ENCODE data around the gene FKTN.
A peak's percentile ranks its signal among the peaks of the same experiment; 100 is the strongest.

FKTN gene

DNA sequence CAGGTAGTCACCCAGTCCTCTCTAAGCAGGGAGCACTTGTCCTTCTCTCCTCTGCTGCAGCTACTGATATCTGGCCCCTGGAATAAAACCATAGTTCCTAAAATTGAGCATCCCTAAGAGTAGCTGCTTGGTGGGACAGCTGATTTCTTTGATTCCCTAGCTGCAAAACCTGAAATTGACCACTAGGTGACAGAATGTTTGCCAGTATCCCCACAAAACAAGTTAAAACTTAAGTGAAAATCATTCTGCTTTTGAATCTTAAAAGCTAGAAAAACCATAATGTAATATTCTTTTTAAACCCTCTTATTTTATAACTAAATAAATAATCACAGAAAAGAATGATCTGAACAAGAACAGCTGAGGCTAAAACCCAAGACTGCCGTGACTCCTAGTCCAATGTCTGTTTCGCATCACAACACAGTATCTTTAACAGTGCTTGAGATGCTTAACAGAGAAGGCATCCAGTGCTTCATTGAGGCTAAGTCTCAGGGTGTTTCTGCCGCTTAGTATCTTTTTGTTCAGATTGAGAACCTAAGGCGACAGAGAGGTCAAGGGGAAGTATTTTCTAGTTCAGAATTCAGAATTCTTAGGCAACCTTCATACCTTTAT, 80.0 kb downstream of the FKTN start:
- Histone ChIP-seq H3K27me3 (ENCODE audit: control insufficient read depth in 1 of 2, insufficient read depth in 2 of 2, low read length in 2 of 2) (no peaks in the 10 kb centered on the region), H3K27ac (ENCODE audit: low read depth, low read length) (no peak overlapping the region), H3K36me3 (ENCODE audit: insufficient read depth, low read length) (peaks cover 18% of the 10 kb centered on the region), H3K9ac (ENCODE audit: low read length) (no peak overlapping the region), H3K4me3 (ENCODE audit: low read depth in 1 of 2, low read length in 2 of 2) (no peak overlapping the region), H3K9me3 (ENCODE audit: low read length) (no peaks in the 10 kb centered on the region), H3K4me1 (ENCODE audit: insufficient read depth, low read length) (no peaks in the 10 kb centered on the region)

GRCh38 chr9:105639936-105640335, 82.0 kb downstream of the FKTN start:
- Histone ChIP-seq H3K27ac (ENCODE audit: low read depth, low read length) (no peak overlapping the region), H3K4me3 (ENCODE audit: low read depth in 1 of 2, low read length in 2 of 2) (no peak overlapping the region), H3K4me1 (ENCODE audit: insufficient read depth, low read length) (no peaks in the 10 kb centered on the region), H3K36me3 (ENCODE audit: insufficient read depth, low read length) (peaks cover 12% of the 10 kb centered on the region), H3K27me3 (ENCODE audit: control insufficient read depth in 1 of 2, insufficient read depth in 2 of 2, low read length in 2 of 2) (no peaks in the 10 kb centered on the region), H3K9ac (ENCODE audit: low read length) (no peak overlapping the region), H3K9me3 (ENCODE audit: low read length) (no peaks in the 10 kb centered on the region)

DNA sequence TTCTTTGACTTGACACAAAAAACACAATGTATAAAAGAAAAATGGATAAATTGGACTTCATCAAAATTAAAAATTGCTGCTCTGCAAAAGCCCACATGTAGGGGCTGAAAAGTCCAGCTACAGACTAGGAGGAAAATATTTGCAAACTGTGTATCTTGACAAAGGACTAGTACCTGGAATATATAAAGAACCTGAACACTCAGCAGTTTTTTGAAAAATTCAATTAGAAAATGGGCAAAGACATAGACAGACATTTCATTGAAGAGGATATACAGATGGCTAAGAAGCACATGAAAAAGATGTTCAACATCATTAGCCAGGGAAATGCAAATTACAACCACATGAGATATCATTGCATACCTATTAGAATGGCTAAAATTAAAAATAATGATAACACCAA, 85.9 kb downstream of the FKTN start:
- H3K27me3 ChIP-seq (ENCODE audit: control insufficient read depth in 1 of 2, insufficient read depth in 2 of 2, low read length in 2 of 2), result no peaks in the 10 kb centered on the region
- H3K4me1 ChIP-seq (ENCODE audit: insufficient read depth, low read length), result no peaks in the 10 kb centered on the region
- H3K27ac ChIP-seq (ENCODE audit: low read depth, low read length), result no peak overlapping the region
- H3K9me3 ChIP-seq (ENCODE audit: low read length), result no peaks in the 10 kb centered on the region
- no peak overlapping the region for H3K9ac ChIP-seq (ENCODE audit: low read length)
- H3K4me3 ChIP-seq (ENCODE audit: low read depth in 1 of 2, low read length in 2 of 2), result no peak overlapping the region
- H3K36me3 ChIP-seq (ENCODE audit: insufficient read depth, low read length), result peaks cover 4% of the 10 kb centered on the region

DNA sequence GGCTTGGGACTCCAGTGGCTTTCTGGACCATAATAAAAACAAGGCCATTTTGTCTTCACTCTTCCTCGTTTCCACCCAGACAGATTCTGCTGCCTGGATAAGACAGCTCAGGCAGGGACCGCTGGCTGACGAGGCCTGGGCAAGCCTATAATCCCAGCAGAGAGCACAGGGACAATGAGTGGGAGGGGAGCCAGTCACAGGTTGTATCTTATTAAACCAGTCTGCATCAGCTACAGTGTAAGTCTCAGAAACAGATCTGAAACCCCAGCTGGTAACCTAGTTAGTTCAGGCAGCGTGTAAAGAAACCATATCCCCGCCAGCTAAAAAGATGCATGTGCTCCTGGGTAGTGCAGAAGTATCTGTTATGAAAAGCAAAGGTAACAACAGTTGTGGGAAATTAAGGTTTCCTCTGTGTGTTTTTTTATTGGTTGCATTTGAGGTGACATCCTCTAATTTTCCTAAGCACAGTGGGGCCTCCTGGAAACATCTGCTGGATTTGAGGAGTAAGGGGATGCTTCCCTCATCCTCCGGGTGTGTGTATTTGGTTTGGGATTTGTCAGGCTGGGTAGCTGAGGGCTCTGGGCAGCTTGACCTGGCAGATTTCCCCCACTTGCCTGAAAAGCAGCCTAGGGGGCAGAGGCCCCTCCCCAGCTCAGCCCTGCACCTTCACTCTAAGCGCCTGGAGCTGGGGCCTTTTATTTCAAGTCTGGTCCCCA, 89.1 kb downstream of the FKTN start:
- Histone ChIP-seq H3K9me3 (ENCODE audit: low read length) (no peaks in the 10 kb centered on the region), H3K9ac (ENCODE audit: low read length) (no peak overlapping the region), H3K27me3 (ENCODE audit: control insufficient read depth in 1 of 2, insufficient read depth in 2 of 2, low read length in 2 of 2) (no peaks in the 10 kb centered on the region), H3K4me3 (ENCODE audit: low read depth in 1 of 2, low read length in 2 of 2) (no peak overlapping the region), H3K4me1 (ENCODE audit: insufficient read depth, low read length) (no peaks in the 10 kb centered on the region), H3K27ac (ENCODE audit: low read depth, low read length) (no peak overlapping the region), H3K36me3 (ENCODE audit: insufficient read depth, low read length) (no peaks in the 10 kb centered on the region)

GRCh38 chr9:105647595-105648349, 89.8 kb downstream of the FKTN start:
- Histone ChIP-seq H3K27ac (ENCODE audit: low read depth, low read length) (no peak overlapping the region), H3K4me3 (ENCODE audit: low read depth in 1 of 2, low read length in 2 of 2) (no peak overlapping the region), H3K27me3 (ENCODE audit: control insufficient read depth in 1 of 2, insufficient read depth in 2 of 2, low read length in 2 of 2) (no peaks in the 10 kb centered on the region), H3K36me3 (ENCODE audit: insufficient read depth, low read length) (no peaks in the 10 kb centered on the region), H3K9me3 (ENCODE audit: low read length) (no peaks in the 10 kb centered on the region), H3K4me1 (ENCODE audit: insufficient read depth, low read length) (no peaks in the 10 kb centered on the region), H3K9ac (ENCODE audit: low read length) (no peak overlapping the region)

- Histone ChIP-seq H3K9me3 (ENCODE audit: low read length) (no peaks in the 10 kb centered on the region), H3K36me3 (ENCODE audit: insufficient read depth, low read length) (no peaks in the 10 kb centered on the region), H3K4me1 (ENCODE audit: insufficient read depth, low read length) (no peaks in the 10 kb centered on the region), H3K27me3 (ENCODE audit: control insufficient read depth in 1 of 2, insufficient read depth in 2 of 2, low read length in 2 of 2) (peaks cover 4 to 12% of the 10 kb centered on the region in 2 donors), H3K9ac (ENCODE audit: low read length) (no peak overlapping the region), H3K4me3 (ENCODE audit: low read depth in 1 of 2, low read length in 2 of 2) (no peak overlapping the region), H3K27ac (ENCODE audit: low read depth, low read length) (no peak overlapping the region)
These were observed 93.9 kb downstream of the FKTN start for GRCh38 chr9:105651806-105652205.

- Histone ChIP-seq H3K4me3 (ENCODE audit: low read depth in 1 of 2, low read length in 2 of 2) (peak overlapping the region; percentile 47 to 50), H3K36me3 (ENCODE audit: insufficient read depth, low read length) (no peaks in the 10 kb centered on the region), H3K9me3 (ENCODE audit: low read length) (no peaks in the 10 kb centered on the region), H3K27ac (ENCODE audit: low read depth, low read length) (no peak overlapping the region), H3K27me3 (ENCODE audit: control insufficient read depth in 1 of 2, insufficient read depth in 2 of 2, low read length in 2 of 2) (peaks cover 10 to 19% of the 10 kb centered on the region in 2 donors), H3K9ac (ENCODE audit: low read length) (no peak overlapping the region), H3K4me1 (ENCODE audit: insufficient read depth, low read length) (no peaks in the 10 kb centered on the region)
These were observed 98.4 kb downstream of the FKTN start for GRCh38 chr9:105656131-105656921.

DNA sequence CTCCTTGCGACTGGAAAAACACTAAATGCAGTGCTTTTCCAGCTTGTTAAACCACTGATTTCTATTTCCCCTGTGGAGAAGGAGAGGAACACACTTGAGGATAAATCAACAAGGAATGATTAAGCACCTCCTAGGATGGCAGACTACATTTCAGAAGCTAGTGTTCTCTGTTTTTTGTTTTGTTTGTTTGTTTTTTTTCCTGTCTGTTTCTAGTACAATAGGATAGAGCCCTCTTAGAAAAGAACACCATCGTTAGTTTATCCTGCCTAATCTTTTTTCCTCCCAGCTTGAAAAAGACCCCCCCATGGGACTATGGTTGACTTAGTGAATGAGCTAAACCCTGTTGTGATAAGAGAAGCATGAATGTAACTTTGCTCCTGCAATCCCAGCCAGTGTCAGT, 100.4 kb downstream of the FKTN start:
- H3K27me3 ChIP-seq (ENCODE audit: control insufficient read depth in 1 of 2, insufficient read depth in 2 of 2, low read length in 2 of 2), result peaks cover 10 to 19% of the 10 kb centered on the region in 2 donors
- H3K9me3 ChIP-seq (ENCODE audit: low read length), result no peaks in the 10 kb centered on the region
- no peak overlapping the region for H3K4me3 ChIP-seq (ENCODE audit: low read depth in 1 of 2, low read length in 2 of 2)
- H3K9ac ChIP-seq (ENCODE audit: low read length), result no peak overlapping the region
- no peaks in the 10 kb centered on the region for H3K36me3 ChIP-seq (ENCODE audit: insufficient read depth, low read length)
- H3K27ac ChIP-seq (ENCODE audit: low read depth, low read length), result no peak overlapping the region
- H3K4me1 ChIP-seq (ENCODE audit: insufficient read depth, low read length), result no peaks in the 10 kb centered on the region

GRCh38 chr9:105661011-105661410, 103.1 kb downstream of the FKTN start:
- Histone ChIP-seq H3K27ac (ENCODE audit: low read depth, low read length) (no peak overlapping the region), H3K4me3 (ENCODE audit: low read depth in 1 of 2, low read length in 2 of 2) (no peak overlapping the region), H3K9ac (ENCODE audit: low read length) (no peak overlapping the region), H3K9me3 (ENCODE audit: low read length) (no peaks in the 10 kb centered on the region), H3K36me3 (ENCODE audit: insufficient read depth, low read length) (no peaks in the 10 kb centered on the region), H3K4me1 (ENCODE audit: insufficient read depth, low read length) (no peaks in the 10 kb centered on the region), H3K27me3 (ENCODE audit: control insufficient read depth in 1 of 2, insufficient read depth in 2 of 2, low read length in 2 of 2) (peaks cover 10 to 14% of the 10 kb centered on the region in 2 donors)

DNA sequence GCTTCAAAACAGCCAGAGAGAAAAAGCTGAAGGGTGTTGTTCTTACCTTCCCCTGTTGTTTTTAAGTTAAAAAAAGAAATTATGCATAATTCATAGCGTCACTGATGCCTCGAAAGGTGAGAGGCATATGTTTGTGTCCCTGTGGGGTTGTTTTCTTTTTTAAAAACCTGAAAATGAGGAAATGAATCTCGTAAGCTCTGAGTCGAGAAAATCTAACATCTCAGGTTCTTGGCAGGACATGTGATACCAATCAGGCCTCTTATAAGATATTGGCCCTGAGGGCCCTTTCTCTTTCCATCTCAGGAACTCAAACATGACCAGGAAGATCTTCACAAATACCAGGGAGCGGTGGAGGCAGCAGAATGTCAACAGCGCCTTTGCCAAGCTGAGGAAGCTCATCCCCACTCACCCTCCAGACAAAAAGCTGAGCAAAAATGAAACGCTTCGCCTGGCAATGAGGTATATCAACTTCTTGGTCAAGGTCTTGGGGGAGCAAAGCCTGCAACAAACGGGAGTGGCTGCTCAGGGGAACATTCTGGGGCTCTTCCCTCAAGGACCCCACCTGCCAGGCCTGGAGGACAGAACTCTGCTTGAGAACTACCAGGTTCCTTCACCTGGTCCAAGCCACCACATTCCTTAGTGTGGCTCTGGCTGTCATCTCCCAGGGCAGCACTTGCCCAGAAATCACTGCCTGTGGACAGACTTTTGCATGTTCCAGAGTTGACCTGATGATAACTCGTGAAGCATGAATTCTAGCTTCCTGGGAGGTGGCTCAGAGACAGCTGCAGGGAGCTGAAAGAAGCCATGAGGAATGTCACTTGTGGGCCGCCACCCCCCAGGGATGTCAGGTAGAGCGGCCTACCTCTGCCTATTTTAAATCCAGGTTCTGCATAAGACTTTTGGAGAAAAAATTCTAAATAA, 104.5 kb downstream of the FKTN start, which contains the start of gene TAL2:
TSS of gene TAL2 (plus strand) at position 274 of the 921 bp plus-strand sequence. CDS start at position 314, 40 bp downstream.
- Histone ChIP-seq H3K36me3 (ENCODE audit: insufficient read depth, low read length) (no peaks in the 10 kb centered on the region), H3K4me3 (ENCODE audit: low read depth in 1 of 2, low read length in 2 of 2) (no peak within 1 kb of the TSS), H3K27ac (ENCODE audit: low read depth, low read length) (no peak within 1 kb of the TSS), H3K9me3 (ENCODE audit: low read length) (no peaks in the 10 kb centered on the region), H3K9ac (ENCODE audit: low read length) (no peak within 1 kb of the TSS), H3K4me1 (ENCODE audit: insufficient read depth, low read length) (no peaks in the 10 kb centered on the region), H3K27me3 (ENCODE audit: control insufficient read depth in 1 of 2, insufficient read depth in 2 of 2, low read length in 2 of 2) (peaks cover under 1% of the 10 kb centered on the region in 2 donors)
